OCI-LY1 (cell line): ENCODE measurements around the gene DOCK2.

Source experiments
- H2AFZ ChIP-seq: fragments of 200-600 bp; sonication (generic), shearing (Covaris generic); 2 replicates; pipeline ENCODE4 v1.6.0; 2014; ENCODE audit warnings: antibody characterized with exemption, mild to moderate bottlenecking, low read length
- H3F3A ChIP-seq: fragments of 200-600 bp; sonication (generic), shearing (Covaris generic); 2 replicates; pipeline ENCODE4 v1.6.0; 2014; ENCODE audit warnings: mild to moderate bottlenecking, antibody characterized with exemption, low read length, moderate library complexity; ENCODE audit not compliant: insufficient read depth
- H3K27ac ChIP-seq: fragments of 200-600 bp; sonication (generic); 2 replicates; pipeline ENCODE4 v1.5.1; 2014; ENCODE audit warnings: low read length, mixed run types, mild to moderate bottlenecking, low read depth; ENCODE audit not compliant: poor library complexity, severe bottlenecking
- H3K27me3 ChIP-seq: fragments of 200-600 bp; sonication (generic); 2 replicates; pipeline ENCODE4 v1.6.0; 2014; ENCODE audit warnings: antibody characterized with exemption, mild to moderate bottlenecking, low read length, moderate library complexity; ENCODE audit not compliant: insufficient read depth
- H3K36me3 ChIP-seq: fragments of 200-600 bp; sonication (generic); 2 replicates; pipeline ENCODE4 v1.6.1; 2014; ENCODE audit warnings: mild to moderate bottlenecking, antibody characterized with exemption, low read length, moderate library complexity, mixed read lengths; ENCODE audit not compliant: insufficient read depth
- H3K4me1 ChIP-seq: fragments of 200-600 bp; sonication (generic); 2 replicates; pipeline ENCODE4 v1.5.1; 2014; ENCODE audit warnings: mild to moderate bottlenecking, low read length, moderate library complexity; ENCODE audit not compliant: insufficient read depth, severe bottlenecking
- H3K4me2 ChIP-seq: fragments of 200-600 bp; sonication (generic), shearing (Covaris generic); 2 replicates; pipeline ENCODE4 v1.6.1; 2014; ENCODE audit warnings: low read length
- H3K4me3 ChIP-seq: fragments of 200-600 bp; sonication (generic); 2 replicates; pipeline ENCODE4 v1.5.1; 2014; ENCODE audit warnings: low read length, low read depth, mild to moderate bottlenecking, mixed read lengths; ENCODE audit not compliant: poor library complexity, severe bottlenecking
- H3K79me2 ChIP-seq: fragments of 200-600 bp; shearing (Covaris generic); 2 replicates; pipeline ENCODE4 v1.6.1; 2016; ENCODE audit warnings: mixed run types, low read length, mixed read lengths; ENCODE audit not compliant: insufficient read depth
- H3K9ac ChIP-seq: fragments of 200-600 bp; sonication (generic), shearing (Covaris generic); 2 replicates; pipeline ENCODE4 v1.6.1; 2014; ENCODE audit warnings: mild to moderate bottlenecking, low read length, mixed read lengths
- H3K9me2 ChIP-seq: fragments of 200-600 bp; sonication (generic), shearing (Covaris generic); 2 replicates; pipeline ENCODE4 v1.6.1; 2014; ENCODE audit warnings: low read depth, mild to moderate bottlenecking, low read length, mixed read lengths
- H3K9me3 ChIP-seq: fragments of 200-600 bp; shearing (Covaris generic); 2 replicates; pipeline ENCODE4 v1.6.1; 2014; ENCODE audit warnings: low read length, mixed read lengths
- H4K20me1 ChIP-seq: fragments of 200-600 bp; sonication (generic), shearing (Covaris generic); 2 replicates; pipeline ENCODE4 v1.6.0; 2016; ENCODE audit warnings: mild to moderate bottlenecking, low read length; ENCODE audit not compliant: insufficient read depth
- EZH2 ChIP-seq: fragments of 200-600 bp; sonication (generic), shearing (Covaris generic); IDR thresholded peaks from 2 replicates; pipeline ENCODE4 v1.8.0; 2017; ENCODE audit warnings: borderline replicate concordance, mixed run types, mild to moderate bottlenecking, antibody characterized with exemption, low read length, moderate library complexity, mixed read lengths
- TF ChIP-seq, protein P1 (sequence below): fragments of 200-600 bp; sonication (generic), shearing (Covaris generic); IDR thresholded peaks from 2 replicates; pipeline ENCODE4 v1.5.1; 2017; ENCODE audit warnings: mild to moderate bottlenecking, antibody characterized with exemption, low read length, moderate library complexity, mixed read lengths

Gene DOCK2

DNA sequence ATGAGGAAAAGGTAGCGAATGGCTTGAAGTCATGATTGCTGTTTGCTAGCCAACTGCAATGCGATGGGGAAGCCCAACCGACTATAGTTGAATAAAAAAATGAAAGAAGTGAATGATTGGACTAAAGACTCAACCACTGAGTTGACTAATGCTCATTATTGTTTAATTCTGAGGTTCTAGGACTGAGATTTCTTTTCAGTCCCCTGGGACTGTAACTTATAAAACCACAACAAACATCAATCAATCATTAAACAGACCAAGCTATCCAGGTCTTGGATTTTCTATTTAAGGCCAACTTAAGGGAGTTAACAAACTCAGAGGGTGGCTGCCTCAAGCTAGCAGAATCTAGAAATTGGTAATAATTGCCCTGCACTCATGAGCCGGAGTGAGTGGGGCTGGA, 154.2 kb downstream of the DOCK2 start:
- Histone ChIP-seq H3K36me3 (peaks cover 59% of the 10 kb centered on the region; the same call in 1 of the 2 replicates), H3K4me3 (no peak overlapping the region), H4K20me1 (no peaks in the 10 kb centered on the region), H3K4me1 (no peaks in the 10 kb centered on the region), H3K9me2 (no peaks in the 10 kb centered on the region), H3K79me2 (no peaks in the 10 kb centered on the region), H3K4me2 (no peak overlapping the region), H3K27ac (no peak overlapping the region), H2AFZ (no peak overlapping the region), H3F3A (no peaks in the 10 kb centered on the region), H3K27me3 (no peaks in the 10 kb centered on the region), H3K9me3 (no peaks in the 10 kb centered on the region), H3K9ac (no peak overlapping the region)
- TF ChIP-seq, protein P1, sequence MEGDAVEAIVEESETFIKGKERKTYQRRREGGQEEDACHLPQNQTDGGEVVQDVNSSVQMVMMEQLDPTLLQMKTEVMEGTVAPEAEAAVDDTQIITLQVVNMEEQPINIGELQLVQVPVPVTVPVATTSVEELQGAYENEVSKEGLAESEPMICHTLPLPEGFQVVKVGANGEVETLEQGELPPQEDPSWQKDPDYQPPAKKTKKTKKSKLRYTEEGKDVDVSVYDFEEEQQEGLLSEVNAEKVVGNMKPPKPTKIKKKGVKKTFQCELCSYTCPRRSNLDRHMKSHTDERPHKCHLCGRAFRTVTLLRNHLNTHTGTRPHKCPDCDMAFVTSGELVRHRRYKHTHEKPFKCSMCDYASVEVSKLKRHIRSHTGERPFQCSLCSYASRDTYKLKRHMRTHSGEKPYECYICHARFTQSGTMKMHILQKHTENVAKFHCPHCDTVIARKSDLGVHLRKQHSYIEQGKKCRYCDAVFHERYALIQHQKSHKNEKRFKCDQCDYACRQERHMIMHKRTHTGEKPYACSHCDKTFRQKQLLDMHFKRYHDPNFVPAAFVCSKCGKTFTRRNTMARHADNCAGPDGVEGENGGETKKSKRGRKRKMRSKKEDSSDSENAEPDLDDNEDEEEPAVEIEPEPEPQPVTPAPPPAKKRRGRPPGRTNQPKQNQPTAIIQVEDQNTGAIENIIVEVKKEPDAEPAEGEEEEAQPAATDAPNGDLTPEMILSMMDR = no peak
- no peak for TF ChIP-seq EZH2

DNA sequence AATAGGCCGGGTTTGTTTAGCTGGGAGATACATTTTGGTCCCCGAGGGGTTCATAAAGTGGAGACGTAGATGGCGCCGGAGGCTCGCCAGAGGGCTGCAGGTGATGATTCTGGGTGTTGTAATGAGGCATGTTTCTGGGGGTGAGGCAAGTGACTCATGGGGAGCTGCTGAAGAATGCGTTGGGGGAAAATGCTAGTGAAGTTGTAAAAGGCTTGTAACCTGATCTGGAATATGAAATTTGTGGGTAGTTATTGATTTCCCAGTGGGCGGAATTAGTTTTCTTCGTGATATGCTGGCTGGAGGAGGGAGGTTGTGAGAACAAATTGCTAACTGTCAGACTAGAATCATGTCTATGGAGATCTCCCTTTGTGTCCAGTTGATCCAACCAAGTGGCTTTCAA, 158.3 kb downstream of the DOCK2 start:
- H3K9me2 ChIP-seq = no peaks in the 10 kb centered on the region
- no peaks in the 10 kb centered on the region for H4K20me1 ChIP-seq
- no peak overlapping the region for H3K9ac ChIP-seq
- TF ChIP-seq, protein P1 = no peak
- TF ChIP-seq EZH2 = no peak
- H3K9me3 ChIP-seq = no peaks in the 10 kb centered on the region
- no peak overlapping the region for H3K27ac ChIP-seq
- H3K36me3 ChIP-seq = peaks cover 49% of the 10 kb centered on the region; the same call in 1 of the 2 replicates
- H3K4me1 ChIP-seq = no peaks in the 10 kb centered on the region
- no peak overlapping the region for H3K4me3 ChIP-seq
- H3K79me2 ChIP-seq = no peaks in the 10 kb centered on the region
- H3K4me2 ChIP-seq = no peak overlapping the region
- no peaks in the 10 kb centered on the region for H3F3A ChIP-seq
- H3K27me3 ChIP-seq = no peaks in the 10 kb centered on the region
- no peak overlapping the region for H2AFZ ChIP-seq

DNA sequence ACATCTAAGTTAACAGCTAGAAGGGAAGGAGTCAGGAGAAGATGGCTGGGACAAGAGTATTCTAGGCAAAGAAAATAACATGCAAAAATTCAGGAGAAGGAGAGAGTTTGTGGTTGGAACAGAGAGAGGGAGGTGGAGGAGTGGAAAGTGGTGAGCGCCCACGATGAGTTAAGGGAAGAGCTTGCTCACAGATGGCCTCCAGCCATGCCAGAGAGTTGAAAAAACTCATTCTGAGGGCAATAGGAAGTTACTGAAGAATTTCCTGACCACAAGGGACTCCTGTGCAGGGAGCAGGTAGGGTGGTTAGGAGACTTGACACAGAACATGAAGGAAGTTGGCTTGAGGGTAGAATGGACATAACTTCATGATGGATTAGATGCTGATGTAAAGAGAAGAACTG, 159.7 kb downstream of the DOCK2 start:
- no peaks in the 10 kb centered on the region for H3K9me3 ChIP-seq
- H3K4me1 ChIP-seq = no peaks in the 10 kb centered on the region
- H3F3A ChIP-seq = no peaks in the 10 kb centered on the region
- no peaks in the 10 kb centered on the region for H3K79me2 ChIP-seq
- H3K4me2 ChIP-seq = no peak overlapping the region
- H3K9ac ChIP-seq = no peak overlapping the region
- no peaks in the 10 kb centered on the region for H3K27me3 ChIP-seq
- no peaks in the 10 kb centered on the region for H4K20me1 ChIP-seq
- H3K4me3 ChIP-seq = no peak overlapping the region
- TF ChIP-seq, protein P1 = no peak
- no peak for TF ChIP-seq EZH2
- peaks cover 45% of the 10 kb centered on the region; the same call in 1 of the 2 replicates for H3K36me3 ChIP-seq
- H3K9me2 ChIP-seq = no peaks in the 10 kb centered on the region
- H3K27ac ChIP-seq = no peak overlapping the region
- no peak overlapping the region for H2AFZ ChIP-seq
